GM21526 (cell line): ENCODE results near the gene MCM6.
"Not testable (repeated sequence)": the region's sequence is repeated elsewhere in the genome, so short reads cannot be mapped to it uniquely, and the experiment has no call there.

Source experiments
- ATAC-seq: cut with Tn5 transposase; IDR thresholded peaks from one replicate; pipeline ENCODE4 v1.9.1; 2021; ENCODE audit warnings: moderate library complexity; ENCODE audit not compliant: unreplicated experiment, low FRiP score

MCM6 gene

DNA sequence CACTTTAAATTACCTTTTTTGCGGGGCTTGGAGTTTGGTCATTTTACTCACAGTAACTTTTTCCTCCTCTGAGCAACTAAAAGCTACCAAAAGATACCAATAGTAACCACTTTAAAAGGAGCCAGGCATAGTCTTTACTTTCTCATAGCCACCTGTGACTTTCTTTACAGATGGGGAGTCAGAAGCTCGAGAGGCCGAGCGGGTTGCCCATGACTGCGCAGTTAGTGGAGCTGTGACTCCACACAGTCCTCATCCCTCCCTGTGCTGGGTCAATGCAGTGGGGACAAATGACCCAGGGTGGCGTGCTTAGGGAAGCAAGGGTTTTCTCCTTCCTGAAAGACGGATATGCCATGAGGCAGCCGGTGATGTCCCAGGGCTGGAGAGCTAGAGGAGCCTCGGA lies 51.1 kb downstream of the MCM6 start:
- ATAC-seq: no peak

DNA sequence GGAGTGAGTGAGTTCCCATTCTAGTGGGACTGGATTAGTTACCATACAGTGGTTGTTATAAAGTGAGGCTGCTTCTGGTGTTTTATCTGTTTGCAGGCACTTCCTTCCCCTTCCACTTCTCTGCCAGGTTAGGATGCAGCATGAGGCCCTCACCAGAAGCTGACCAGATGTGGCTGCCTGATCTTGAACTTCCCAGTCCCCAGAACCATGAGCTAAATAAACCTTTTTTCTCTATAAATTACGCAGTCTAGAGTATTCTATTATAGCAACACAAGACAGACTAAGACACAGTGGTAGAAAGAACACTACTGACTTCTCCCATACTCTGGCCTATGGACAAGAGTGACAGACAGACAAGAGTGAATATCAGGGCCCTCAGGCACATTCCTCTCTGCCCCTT lies 53.4 kb downstream of the MCM6 start:
- no peak for ATAC-seq

DNA sequence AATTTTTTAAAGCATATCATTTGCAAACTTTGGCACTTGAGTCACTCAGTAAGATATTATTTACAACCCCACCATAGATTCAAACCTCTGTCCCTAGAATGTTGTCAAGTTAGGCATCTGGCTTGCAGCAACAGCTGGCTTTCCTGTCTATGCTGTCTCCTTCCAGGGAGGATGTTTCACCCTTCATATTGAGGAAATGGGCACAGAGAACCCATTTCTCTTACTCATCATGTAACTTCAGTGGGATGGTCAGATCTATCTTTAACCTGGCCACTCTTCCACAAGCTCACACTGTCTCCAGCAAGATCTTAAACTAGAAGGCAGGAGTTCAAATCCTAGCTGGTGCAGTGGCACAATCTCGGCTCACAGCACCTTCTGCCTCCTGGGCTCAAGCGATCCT lies 55.1 kb downstream of the MCM6 start:
- no peak for ATAC-seq

DNA sequence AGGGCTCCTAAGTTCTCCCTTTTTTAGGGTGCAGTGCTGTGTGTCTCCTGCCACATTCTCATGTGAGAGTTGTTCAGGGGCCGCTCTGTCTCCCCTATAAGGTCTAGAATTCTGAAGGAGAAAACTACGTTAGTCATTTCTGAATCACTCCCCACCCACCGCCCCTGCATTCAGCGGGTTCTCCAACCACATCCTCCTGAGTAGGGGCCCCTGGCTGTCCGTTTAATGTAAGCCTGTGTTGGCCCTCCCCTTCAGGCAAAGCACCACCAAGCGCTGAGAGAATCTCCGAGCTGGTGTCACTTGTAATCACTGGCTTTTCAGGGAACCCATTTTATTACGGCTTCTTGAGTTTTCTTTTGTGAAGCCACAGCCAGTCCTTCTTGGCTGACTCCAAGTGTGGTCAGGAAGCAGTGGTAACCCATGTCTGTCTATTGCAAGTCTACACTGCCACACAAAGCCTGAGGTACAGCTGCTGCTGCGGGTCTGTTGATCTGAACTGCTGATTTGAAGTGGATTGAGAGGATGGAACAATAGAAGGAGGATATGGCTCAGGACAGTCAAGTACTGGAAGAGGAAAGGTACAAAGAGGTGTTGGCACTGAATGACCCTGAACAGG lies 56.1 kb downstream of the MCM6 start:
- ATAC-seq: peak; percentile 92

DNA sequence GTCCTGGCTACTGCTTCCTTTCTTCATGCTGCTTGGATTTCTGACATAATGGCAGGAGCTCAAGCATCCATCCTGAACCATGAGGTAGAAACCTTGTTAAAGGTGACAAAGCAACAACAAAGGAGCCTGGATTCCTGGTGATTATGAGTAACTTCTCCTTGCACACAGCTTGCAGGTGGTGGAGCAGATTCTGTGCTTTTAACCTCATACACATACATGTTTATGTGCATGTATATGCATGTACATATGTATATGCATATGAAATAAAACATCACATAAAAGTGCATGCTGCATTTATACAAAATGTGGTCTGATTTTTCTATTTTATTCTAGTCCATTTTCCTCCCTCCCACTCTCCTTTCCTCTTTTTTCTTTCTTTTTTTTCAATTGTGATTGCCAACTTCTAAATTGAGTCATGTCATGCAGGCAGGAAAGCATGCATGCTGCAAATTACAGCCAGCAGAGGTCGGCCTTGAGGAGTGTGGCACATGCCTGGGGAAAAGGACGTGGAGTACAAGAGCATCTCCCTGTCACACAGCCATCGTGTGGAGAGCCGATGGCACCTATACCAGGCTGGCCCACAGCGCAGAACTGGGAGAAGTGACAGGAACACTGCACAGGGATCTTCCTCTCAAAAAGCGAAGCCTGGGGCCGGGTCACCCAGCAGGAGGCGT lies 57.2 kb downstream of the MCM6 start:
- no peak for ATAC-seq

DNA sequence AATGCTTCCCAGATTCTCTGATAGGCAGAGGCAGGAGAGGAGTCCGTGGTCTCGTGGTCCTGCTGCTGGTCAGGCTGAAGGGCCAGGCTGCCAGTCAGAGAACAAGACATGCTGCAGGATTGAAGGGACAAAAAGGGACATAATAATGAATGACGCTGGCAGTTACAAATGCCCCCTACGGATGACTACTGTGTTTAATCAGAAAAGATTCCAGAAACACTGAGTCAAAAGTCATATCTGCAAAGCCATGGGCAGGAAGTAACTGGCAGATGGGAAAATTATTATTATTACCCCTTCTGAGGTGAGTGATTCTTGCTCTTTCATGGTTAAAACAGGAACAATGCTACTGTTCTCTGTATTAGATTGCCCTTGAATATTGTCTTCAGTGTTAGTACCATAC lies 58.3 kb downstream of the MCM6 start:
- ATAC-seq: no peak

DNA sequence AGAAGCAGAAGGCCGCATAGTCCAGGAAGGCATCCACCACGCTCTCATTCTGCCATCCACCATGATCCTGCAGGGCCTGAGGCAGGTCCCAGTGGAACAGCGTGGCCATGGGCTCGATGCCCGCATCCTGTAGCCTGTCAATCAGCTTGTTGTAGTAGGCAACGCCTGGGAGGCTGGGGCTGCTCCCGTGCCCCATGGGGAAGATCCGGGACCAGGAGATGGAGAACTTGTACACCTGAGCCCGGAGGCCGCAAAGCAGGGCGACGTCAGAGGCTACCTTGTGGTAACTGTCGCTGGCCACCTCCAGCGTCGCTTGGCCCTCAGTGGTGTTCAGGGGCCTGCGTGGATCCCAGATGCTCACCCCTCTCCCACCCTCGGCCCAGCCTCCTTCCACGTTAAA lies 58.8 kb downstream of the MCM6 start:
- ATAC-seq: no peak

DNA sequence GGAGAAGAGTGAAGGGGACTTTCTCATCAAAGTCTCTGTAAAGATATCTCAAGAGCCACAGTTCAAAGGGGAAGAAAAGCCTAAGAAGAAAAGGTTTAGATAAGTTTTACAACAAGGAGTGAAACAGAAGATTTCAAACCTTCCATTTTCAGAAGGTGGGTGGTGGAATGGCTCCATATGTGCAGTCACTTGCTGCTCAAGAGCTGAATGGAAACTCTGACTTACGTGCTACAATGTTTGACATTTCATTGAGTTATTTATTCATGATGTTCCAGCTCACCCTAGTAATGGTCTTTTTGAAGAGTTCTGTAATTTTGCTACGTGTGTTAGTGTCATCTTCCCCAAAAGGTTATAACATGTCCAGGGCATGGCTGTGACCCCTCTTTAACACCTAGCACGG lies 61.0 kb downstream of the MCM6 start:
- no peak for ATAC-seq

DNA sequence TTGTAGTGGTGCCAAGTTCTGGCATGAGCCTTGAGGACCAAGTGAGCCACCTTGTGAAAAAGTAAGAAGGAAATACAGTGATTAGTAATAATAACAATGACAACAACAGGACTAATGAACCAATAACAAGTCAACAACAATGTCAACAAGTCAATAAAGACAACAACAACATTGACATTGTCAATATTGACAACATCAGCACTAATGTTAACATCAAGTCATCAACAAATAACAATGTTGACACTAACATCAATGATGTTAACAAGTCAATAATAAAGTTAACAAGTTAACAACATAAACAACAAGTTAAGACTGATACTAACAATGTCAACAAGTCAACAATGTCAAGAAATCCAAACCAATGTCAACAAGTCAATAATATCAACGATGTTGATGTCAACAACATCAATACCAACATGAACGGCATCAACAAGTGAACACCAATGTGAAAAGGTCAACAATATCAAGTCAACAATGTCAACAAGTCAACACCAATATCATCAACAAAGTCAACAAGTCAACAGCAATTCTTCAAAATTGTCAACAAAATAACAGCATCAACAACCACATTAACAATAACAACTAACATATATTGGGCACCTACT lies 63.2 kb downstream of the MCM6 start:
- no peak for ATAC-seq

DNA sequence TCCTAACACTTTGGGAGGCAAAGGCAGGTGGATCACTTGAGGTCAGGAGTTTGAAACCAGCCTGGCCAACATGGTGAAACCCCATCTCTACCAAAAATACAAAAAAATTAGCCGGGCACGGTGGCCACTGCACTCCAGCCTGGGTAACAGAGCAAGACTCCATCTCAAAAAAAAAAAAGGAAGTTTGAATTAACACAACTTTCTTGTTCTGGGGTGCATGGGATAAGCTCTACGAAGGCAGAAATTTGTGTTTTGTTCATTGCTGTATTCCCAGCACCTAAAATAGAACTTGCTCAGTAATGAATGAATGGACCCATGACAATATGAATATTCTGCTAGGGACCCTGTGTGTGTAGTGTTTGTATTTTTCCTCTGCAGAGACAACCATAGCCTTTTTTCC lies 68.4 kb downstream of the MCM6 start:
- ATAC-seq: not testable (repeated sequence)

DNA sequence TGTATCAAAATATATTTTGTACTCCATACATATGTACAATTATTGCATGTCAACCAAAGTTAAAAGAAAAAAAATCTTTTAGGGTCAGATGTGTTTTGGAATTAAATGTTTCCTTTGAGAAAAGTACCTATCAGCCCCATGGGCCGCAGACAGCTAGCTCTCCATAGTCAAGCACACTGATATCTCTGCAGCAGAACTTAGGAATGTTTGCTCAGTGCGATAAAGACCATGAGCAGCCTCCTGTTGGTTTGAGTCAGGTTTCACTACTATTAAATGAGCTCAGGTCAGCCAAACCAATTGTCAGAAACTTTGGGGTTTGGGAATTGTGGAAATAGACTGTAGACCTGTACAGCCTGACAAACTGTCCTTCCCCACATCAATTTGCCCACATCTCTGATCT lies 73.0 kb downstream of the MCM6 start:
- ATAC-seq: no peak

DNA sequence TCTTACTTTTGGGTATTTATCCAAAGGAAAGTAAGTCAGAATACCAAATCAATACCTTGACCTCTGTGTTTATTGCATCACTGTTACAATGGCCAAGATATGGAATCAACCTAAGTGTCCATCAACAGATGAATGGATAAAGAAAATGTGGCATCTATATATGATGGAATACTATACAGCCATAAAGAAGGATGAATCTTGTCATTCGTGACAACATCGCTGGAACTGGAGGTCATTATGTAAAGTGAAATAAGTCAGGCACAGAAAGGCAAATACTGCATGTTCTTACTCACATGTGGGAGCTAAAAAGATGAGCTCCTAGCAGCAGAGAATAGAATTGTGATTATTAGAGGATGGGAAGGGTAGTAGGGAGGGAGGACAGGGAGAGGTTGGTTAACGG lies 73.9 kb downstream of the MCM6 start:
- ATAC-seq: no peak

DNA sequence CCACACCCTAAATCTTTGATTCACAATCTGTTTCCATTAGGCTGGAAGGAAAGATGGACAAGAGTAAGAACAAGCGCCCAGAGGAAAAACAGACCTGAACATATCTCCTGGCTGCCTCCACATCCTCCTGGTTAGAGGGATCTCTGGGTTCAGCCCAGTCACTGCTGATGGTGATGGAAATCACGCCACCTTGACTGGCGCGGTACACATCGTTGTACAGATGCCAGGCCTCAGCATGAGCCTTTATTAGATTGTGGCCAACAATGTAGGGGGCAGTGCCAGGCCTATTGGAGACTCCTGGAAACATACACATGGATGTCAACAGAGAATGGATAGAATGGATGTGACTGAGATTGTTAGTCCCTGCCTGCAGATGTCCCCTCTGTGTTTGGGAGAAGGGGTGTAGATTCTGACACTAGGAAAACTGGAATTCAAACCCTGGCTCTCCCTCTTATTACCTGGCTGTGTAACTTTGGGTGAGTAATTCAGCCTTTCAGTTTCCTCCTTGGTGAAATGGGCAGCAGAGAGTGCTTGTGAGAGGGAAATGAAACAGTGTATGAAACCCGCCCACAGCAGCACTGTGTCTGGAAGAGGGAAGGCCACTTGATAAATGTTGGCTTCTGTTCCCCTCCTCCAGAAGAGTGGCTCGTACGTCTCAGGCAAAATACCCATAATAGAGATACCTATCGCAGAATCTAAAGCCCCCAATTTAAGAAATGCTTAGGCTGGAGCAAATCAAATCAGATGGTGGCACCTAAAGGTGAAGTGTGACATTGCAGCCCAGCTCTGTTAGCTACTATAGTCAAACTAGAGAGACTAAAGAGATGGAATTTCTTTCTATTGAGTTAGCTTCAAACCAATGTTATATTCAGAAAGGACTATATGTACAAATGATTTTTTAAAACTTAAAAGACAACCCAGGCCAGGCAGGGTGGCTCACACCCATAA lies 75.5 kb downstream of the MCM6 start:
- no peak for ATAC-seq

DNA sequence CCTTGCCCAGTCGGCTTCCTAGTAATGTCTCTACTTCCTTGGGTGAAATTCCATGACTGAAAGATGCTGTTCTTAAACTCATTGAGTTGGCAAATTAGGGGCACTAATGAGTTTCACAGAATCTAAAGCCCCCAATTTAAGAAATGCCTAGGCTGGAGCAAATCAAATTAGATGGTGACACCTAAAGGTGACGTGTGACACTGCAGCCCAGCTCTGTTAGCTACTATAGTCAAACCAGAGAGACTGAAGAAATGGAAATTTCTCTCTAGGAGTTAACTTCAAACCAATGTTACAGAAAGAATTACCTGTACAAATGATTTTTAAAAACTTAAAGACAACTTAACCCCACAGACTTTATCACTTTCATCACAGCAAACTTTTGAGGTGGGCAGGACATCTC lies 76.5 kb downstream of the MCM6 start:
- ATAC-seq: no peak

DNA sequence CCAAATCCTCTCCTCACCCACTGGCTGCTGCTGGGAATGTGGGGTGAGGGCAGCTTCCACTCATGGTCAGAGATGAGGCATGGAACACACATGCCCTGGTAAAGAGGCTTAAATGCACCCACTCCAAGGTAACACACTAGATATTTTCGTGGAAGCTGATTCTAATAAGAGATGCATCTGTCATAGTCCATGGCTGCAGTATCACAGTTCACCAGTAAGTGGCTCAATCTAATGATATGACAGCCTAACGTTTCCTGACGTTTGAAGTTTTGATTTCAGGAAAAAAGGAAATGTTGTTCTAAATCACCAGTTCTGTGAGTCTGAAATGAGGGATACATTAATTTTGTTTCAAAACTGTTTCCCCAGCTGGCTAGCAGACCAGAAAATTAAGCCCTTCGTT lies 77.5 kb downstream of the MCM6 start:
- no peak for ATAC-seq

DNA sequence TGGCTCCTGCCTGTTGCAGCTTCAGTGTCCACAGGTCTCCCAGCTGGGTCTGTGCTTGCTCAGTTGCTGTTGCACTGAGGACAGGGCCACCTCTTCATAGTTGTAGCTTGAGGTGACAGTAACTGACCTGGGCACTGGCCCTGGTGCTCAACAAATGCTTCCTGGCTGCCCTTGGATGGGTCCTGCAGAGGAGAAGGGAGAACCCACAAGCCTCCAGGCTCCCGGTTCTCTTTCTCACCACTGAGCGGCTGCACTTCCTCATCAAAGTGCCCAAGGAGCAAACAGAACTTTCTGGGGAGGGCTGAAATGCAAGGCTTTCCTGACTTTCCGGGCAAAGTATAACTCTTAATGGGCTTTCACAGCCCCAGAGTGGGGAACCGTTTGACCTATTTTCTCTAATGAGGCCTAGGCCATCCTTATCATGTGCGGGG lies 78.0 kb downstream of the MCM6 start:
- ATAC-seq: no peak

DNA sequence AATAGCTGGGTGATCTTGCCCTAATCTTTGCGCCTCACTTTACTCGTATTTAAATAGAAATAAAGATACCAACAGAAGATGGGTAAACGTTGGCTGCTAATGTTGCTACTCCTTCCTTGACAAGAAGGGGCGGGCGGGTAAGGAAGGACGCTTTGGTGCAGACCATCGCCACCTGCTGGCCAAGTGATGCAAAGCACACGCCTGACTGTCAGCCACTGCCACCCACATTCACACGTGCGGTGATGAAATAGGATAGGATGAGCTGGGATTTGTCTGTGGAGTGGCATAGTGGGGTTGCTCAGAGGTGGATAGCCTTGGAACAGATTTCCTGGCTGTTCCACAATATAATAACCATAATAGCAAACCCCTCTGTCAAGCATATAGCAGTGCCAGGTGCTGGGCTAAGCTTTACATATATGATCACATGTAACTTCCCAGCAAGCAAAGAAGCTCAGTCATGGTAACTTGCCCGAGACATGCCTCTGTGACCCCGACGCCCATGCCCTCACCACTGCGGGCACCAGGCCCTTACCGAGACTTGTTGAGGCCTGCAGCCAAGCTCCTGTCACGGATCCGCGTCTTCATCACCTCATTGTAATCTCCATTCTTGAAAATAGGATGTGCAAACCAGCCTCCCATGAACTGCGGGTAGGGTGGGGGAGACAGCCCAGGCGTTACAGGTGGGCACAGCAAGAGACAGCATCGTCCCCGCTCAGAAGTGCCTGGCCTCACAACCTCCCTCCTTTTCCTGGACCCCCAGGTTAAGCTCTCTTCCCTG lies 78.6 kb downstream of the MCM6 start:
- peak; percentile 75 for ATAC-seq

DNA sequence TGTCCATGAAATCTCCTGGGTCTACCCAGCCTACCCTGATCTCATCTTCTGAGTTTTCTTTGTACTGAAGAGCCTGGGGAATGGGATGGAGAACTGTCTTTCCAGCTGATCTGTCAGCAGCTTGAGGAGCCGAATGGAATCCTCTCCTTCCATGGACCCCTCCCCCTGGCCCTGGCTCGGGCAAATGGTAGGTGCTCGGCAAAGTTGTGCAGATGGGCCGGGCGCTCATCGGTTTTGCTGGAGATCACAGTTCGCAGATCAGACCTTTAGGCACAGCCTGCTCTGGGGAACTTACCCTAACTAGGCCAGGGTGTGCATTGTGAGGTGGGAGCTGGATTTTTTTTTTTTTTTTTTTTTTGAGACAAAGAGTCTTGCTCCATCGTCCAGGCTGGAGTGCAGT lies 79.6 kb downstream of the MCM6 start:
- no peak for ATAC-seq

DNA sequence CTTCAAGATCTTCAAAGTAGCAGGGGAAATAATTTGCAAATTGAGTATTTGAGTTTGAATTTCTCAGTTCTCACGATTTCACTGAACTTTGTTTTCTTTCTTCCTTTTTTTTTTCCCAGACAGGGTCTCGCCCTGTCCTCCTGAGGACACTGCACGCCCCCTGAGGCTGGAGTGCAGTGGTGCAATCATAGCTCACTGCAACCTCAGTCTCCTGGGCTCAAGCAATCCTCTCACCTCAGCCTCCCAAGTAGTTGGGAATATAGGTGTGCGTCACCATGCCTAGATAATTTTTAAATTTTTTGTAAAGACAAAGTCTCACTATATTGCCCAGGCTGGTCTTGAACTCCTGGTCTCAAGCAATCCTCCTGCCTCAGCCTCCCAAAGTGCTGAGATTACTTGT lies 80.6 kb downstream of the MCM6 start:
- ATAC-seq: not testable (repeated sequence)

DNA sequence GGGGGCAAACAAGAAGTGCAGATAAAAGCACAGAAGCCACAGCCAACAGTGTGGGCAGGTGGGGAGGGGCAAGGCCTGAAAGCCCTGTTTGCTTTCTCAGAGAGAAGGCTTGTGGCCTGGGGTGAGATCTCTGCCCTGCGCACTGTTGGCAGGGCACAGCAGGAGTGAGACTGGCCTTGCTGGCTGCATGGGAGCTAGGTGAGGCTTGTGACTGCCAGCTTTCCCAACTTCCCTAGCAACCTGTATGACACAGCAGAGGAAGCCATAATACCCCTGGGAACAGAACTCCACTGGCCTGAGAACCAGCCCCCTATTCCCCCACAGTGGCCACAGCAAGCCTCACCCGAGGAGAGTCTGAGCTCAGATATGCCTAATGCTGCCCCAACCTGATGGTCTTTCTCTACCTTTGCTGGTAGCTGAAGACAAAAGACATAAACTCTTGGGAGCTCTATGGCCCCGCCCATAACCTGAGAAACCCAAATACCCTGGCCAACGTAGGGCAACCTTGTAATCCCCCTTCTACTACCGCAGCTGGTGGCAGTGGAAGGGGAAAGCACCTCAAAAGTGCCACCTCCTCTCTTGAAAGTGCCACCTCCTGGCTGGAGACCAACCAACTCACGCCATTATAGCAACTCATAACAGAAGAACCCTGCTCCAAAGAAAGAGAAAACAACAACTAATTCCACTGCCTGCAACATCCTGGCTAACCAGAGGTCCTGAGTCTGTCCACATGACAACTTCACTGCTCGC lies 83.7 kb downstream of the MCM6 start:
- no peak for ATAC-seq
